IMR-90 (cell line): ENCODE data around the gene COX4I1. TPM values are rescaled to one million over a fixed set of nuclear protein-coding genes. Genes with fewer than 3 reads are reported as not detected.

Source experiments
- ATAC-seq: fragments of 200-7000 bp; cut with Tn5 transposase; 2 replicates; pipeline ENCODE4 v1.9.1; 2020; ENCODE audit warnings: low read depth, mild to moderate bottlenecking, moderate library complexity
- BruUV-seq: library from RNA; stranded (reverse); fragments of 400-500 nt; replicated peaks from 2 replicates; lab custom pipeline; 2021; lab: Mats Ljungman, UMichigan
- CTCF ChIA-PET: fragments of 300-600 bp; formaldehyde crosslinking; extraction: SDS; loops from one replicate; lab custom pipeline; 2021; ENCODE audit warnings: antibody characterized with exemption; lab: Yijun Ruan, JAX
- POLR2A ChIA-PET: fragments of 300-600 bp; sonication (Branson Sonifier 250); formaldehyde crosslinking; loops from one replicate; lab custom pipeline; 2022; ENCODE audit warnings: antibody characterized with exemption; ENCODE audit not compliant: unreplicated experiment; lab: Charles Lee
- DNase-seq: peaks from one replicate; pipeline ENCODE4 v3.0.0; 2013
- H2AFZ ChIP-seq: replicated peaks from 2 replicates; pipeline ENCODE3; 2013; ENCODE audit warnings: low read length, mild to moderate bottlenecking; ENCODE audit not compliant: poor library complexity
- H2AK5ac ChIP-seq: 2 replicates; pipeline ENCODE4 v1.6.1; 2013; ENCODE audit warnings: low read depth, low read length, inconsistent platforms
- H2AK9ac ChIP-seq: replicated peaks from 2 replicates; pipeline ENCODE3; 2013; ENCODE audit warnings: mild to moderate bottlenecking, low read depth, low read length, moderate library complexity; ENCODE audit not compliant: poor library complexity
- H2BK120ac ChIP-seq: 2 replicates; pipeline ENCODE4 v1.6.1; 2013; ENCODE audit warnings: low read depth, low read length, inconsistent platforms
- H2BK15ac ChIP-seq: 3 replicates; pipeline ENCODE4 v1.6.1; 2013; ENCODE audit warnings: low read depth, low read length, inconsistent platforms
- H2BK20ac ChIP-seq: 2 replicates; pipeline ENCODE4 v1.6.1; 2013; ENCODE audit warnings: low read depth, mild to moderate bottlenecking, inconsistent platforms, low read length, moderate library complexity
- H2BK5ac ChIP-seq: 2 replicates; pipeline ENCODE4 v1.6.1; 2013; ENCODE audit warnings: mild to moderate bottlenecking, low read depth, low read length, inconsistent platforms; ENCODE audit not compliant: poor library complexity, severe bottlenecking
- H3K14ac ChIP-seq: replicated peaks from 2 replicates; pipeline ENCODE4 v1.6.1; 2013; ENCODE audit warnings: low read depth, low read length, inconsistent platforms
- H3K18ac ChIP-seq: 2 replicates; pipeline ENCODE4 v1.6.1; 2013; ENCODE audit warnings: low read depth, low read length, control low read depth
- H3K23ac ChIP-seq: 2 replicates; pipeline ENCODE4 v1.6.1; 2013; ENCODE audit warnings: low read depth, low read length, inconsistent platforms
- H3K27ac ChIP-seq: 2 replicates; pipeline ENCODE4 v1.5.1; 2013; ENCODE audit warnings: mild to moderate bottlenecking, control low read depth, low read length; ENCODE audit not compliant: insufficient read depth
- H3K27me3 ChIP-seq: 2 replicates; pipeline ENCODE4 v1.6.1; 2013; ENCODE audit warnings: low read length; ENCODE audit not compliant: control insufficient read depth, insufficient read depth
- H3K36me3 ChIP-seq: 2 replicates; pipeline ENCODE4 v1.6.1; 2013; ENCODE audit warnings: low read length, mixed read lengths; ENCODE audit not compliant: control insufficient read depth, insufficient read depth
- H3K4ac ChIP-seq: 2 replicates; pipeline ENCODE4 v1.6.1; 2013; ENCODE audit warnings: low read depth, low read length, inconsistent platforms
- H3K4me1 ChIP-seq: 2 replicates; pipeline ENCODE4 v1.6.1; 2013; ENCODE audit warnings: low read length, mixed read lengths; ENCODE audit not compliant: control insufficient read depth, insufficient read depth
- H3K4me2 ChIP-seq: 2 replicates; pipeline ENCODE4 v1.6.1; 2013; ENCODE audit warnings: low read depth, mild to moderate bottlenecking, control low read depth, low read length, moderate library complexity
- H3K4me3 ChIP-seq: 2 replicates; pipeline ENCODE4 v1.5.1; 2013; ENCODE audit warnings: low read depth, mild to moderate bottlenecking, control low read depth, low read length, moderate library complexity; ENCODE audit not compliant: insufficient read depth
- H3K56ac ChIP-seq: 2 replicates; pipeline ENCODE4 v1.6.1; 2013; ENCODE audit warnings: low read length, inconsistent platforms; ENCODE audit not compliant: insufficient read depth; ENCODE audit errors: extremely low read depth
- H3K79me1 ChIP-seq, 2 experiments: 2 replicates each; pipeline ENCODE4 v1.6.1; 2013; ENCODE audit warnings: low read length in 2 of 2, inconsistent platforms in 1 of 2, low read depth in 1 of 2
- H3K9ac ChIP-seq: 2 replicates; pipeline ENCODE4 v1.6.1; 2013; ENCODE audit warnings: low read depth, low read length, control low read depth
- H3K9me1 ChIP-seq: 2 replicates; pipeline ENCODE4 v1.6.1; 2013; ENCODE audit warnings: low read length, inconsistent platforms; ENCODE audit not compliant: insufficient read depth
- H3K9me3 ChIP-seq: 2 replicates; pipeline ENCODE4 v1.6.1; 2013; ENCODE audit warnings: low read length; ENCODE audit not compliant: control insufficient read depth, insufficient read depth
- H4K20me1 ChIP-seq: 2 replicates; pipeline ENCODE4 v1.6.1; 2013; ENCODE audit warnings: low read length, inconsistent platforms; ENCODE audit not compliant: insufficient read depth
- H4K5ac ChIP-seq: 2 replicates; pipeline ENCODE4 v1.6.1; 2013; ENCODE audit warnings: mild to moderate bottlenecking, low read depth, low read length, control low read depth
- H4K8ac ChIP-seq, 2 experiments: 2 replicates each; pipeline ENCODE4 v1.6.1; 2013; ENCODE audit warnings: low read depth in 2 of 2, low read length in 2 of 2, control low read depth in 1 of 2, inconsistent platforms in 1 of 2
- H4K91ac ChIP-seq: 2 replicates; pipeline ENCODE4 v1.6.1; 2013; ENCODE audit warnings: low read depth, low read length, inconsistent platforms; ENCODE audit not compliant: insufficient read depth
- MAFK ChIP-seq: IDR thresholded peaks from 2 replicates; pipeline ENCODE4 v1.6.1; 2012; ENCODE audit warnings: low read depth, low read length, improper control_type of control experiment
- MXI1 ChIP-seq: IDR thresholded peaks from 2 replicates; pipeline ENCODE4 v1.6.1; 2012; ENCODE audit warnings: low read depth, mild to moderate bottlenecking, low read length, moderate library complexity, borderline replicate concordance
- WGBS, 2 experiments: methylation state at CpG; one replicate each; pipeline versions ENCODE4 v1.1.5 to v1.1.7; 2013; ENCODE audit warnings: missing lambda C conversion rate in 2 of 2; ENCODE audit not compliant: insufficient read length in 1 of 2; ENCODE audit errors: extremely low coverage in 2 of 2; 5-methylcytosine and 5-hydroxymethylcytosine counted together
- dilution Hi-C: fragments of 300-500 bp; cut with HindIII; formaldehyde crosslinking; loops from one replicate; pipeline ENCODE4 v1.14.3; 2018; ENCODE audit warnings: low sequenced_read_pairs; ENCODE audit not compliant: unreplicated experiment
- in situ Hi-C: fragments of 300-500 bp; cut with MboI; formaldehyde crosslinking; loops from 3 replicates; pipeline ENCODE4 v1.14.3; 2019; ENCODE audit warnings: low sequenced_read_pairs, inconsistent platforms, mixed read lengths
- intact Hi-C: fragments of 100-400 bp; cut with micrococcal nuclease; formaldehyde crosslinking; loops from 2 replicates; pipeline ENCODE4 v1.10.0; 2022
- polyA plus RNA-seq, 3 experiments: library from polyadenylated mRNA; depleted of rRNA; stranded (reverse); fragments of >200 nt; gene quantifications; 2 replicates each; pipeline ENCODE4 v1.2.3, GENCODE V29; 2012; ENCODE audit warnings: low replicate concordance in 1 of 3
- total RNA-seq: library from RNA; depleted of rRNA; stranded (reverse); fragments of >200 nt; gene quantifications from 2 replicates; pipeline ENCODE4 v1.2.3, GENCODE V29; 2012

Gene COX4I1
- total and polyA plus RNA-seq, 2 of the 4 experiments (the other 2 are of a cell fraction), result 397 to 700 TPM

GRCh38 chr16:85781695-85782370 lies 17.7 kb upstream of the COX4I1 start:
- Histone ChIP-seq H3K27me3 (no peaks in the 10 kb centered on the region), H3K23ac (no peak overlapping the region), H3K79me1 (peaks cover 40 to 67% of the 10 kb centered on the region in 2 experiments), H3K9ac (no peak overlapping the region), H4K20me1 (peaks cover 57% of the 10 kb centered on the region), H2BK5ac (no peak overlapping the region), H3K4me2 (no peak overlapping the region), H3K18ac (no peak overlapping the region), H2AFZ (no peak overlapping the region), H4K8ac (no peak overlapping the region), H3K14ac (no peak overlapping the region), H2BK15ac (no peak overlapping the region), H4K5ac (no peak overlapping the region), H3K4me3 (no peak overlapping the region), H3K9me1 (no peaks in the 10 kb centered on the region; the same call in 1 of the 2 replicates), H2BK120ac (no peak overlapping the region), H2BK20ac (no peak overlapping the region), H4K91ac (no peak overlapping the region), H3K4me1 (peaks cover 18% of the 10 kb centered on the region), H3K9me3 (no peaks in the 10 kb centered on the region), H2AK5ac (no peak overlapping the region), H2AK9ac (no peak overlapping the region), H3K56ac (no peak overlapping the region), H3K27ac (no peak overlapping the region), H3K4ac (no peak overlapping the region), H3K36me3 (peaks cover 41% of the 10 kb centered on the region)
- TF ChIP-seq MXI1, result no peak
- TF ChIP-seq MAFK, result 0 out of 2 replicates have a peak, but pooled peaks have one; percentile 14
- BruUV-seq, result no TSS peak
- in situ Hi-C loops (no loop called here), intact Hi-C loops (no loop called here), dilution Hi-C loops (no loop called here)
- ChIA-PET CTCF (no interaction called here), POLR2A (no interaction called here)
- ATAC-seq (peak; percentile 50), DNase-seq (peak; percentile 66)
- WGBS, 2 experiments, result 66% methylated on average over 9 of the region's 16 CpGs; no CpG with 5 or more reads in 1 of the 2 experiments
